Ramos (cell line): Measurements from ENCODE around the gene LRATD1.

Experiments
- in situ Hi-C: fragments of 300-500 bp; cut with MboI; formaldehyde crosslinking; loops from one replicate; pipeline ENCODE4 v1.14.3; 2022; ENCODE audit warnings: low sequenced_read_pairs; ENCODE audit not compliant: unreplicated experiment

LRATD1 gene

GRCh38 chr2:14633061-14633460 lies 544 bp downstream of the LRATD1 start:
- in situ Hi-C loops: no loop called here

DNA sequence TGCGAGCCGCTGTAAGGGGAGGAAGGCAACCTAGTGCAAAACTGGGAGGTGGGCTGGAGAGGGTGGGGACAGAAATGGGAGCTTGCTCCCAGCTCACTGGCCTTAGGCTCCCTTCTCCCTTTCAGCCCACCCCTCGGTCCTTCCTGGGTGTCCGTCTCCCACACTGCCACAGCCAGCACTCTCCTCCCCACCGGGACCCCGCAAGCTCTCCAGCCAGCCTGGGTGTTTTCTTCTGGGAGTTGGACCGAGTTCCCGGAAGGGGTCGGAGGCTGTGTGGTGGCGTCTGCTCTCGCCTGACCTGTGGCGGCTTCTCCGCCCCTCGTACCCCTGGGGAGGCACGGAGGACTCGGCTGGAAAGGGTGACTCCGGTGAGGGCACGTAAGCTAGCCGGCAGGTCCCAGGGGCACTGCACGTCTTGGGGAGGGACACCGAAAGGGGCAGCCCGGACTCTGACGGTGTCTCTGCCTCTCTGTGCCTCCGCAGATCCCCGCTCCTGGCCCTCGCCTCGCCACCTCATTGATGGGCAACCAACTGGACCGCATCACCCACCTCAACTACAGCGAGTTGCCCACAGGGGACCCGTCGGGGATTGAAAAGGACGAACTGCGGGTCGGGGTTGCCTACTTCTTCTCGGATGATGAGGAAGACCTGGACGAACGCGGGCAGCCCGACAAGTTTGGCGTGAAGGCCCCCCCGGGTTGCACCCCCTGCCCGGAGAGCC lies 1.1 kb downstream of the LRATD1 start:
- in situ Hi-C loops: no loop called here

GRCh38 chr2:14634182-14634488 lies 1.6 kb downstream of the LRATD1 start:
- in situ Hi-C loops: no loop called here

GRCh38 chr2:14634489-14635390 lies 2.2 kb downstream of the LRATD1 start:
- in situ Hi-C loops: no loop called here

GRCh38 chr2:14635391-14635871 lies 2.9 kb downstream of the LRATD1 start:
- in situ Hi-C loops: no loop called here

GRCh38 chr2:14638488-14638887 lies 6.0 kb downstream of the LRATD1 start:
- in situ Hi-C loops: no loop called here

- in situ Hi-C loops: no loop called here
These were observed 8.6 kb downstream of the LRATD1 start for GRCh38 chr2:14641116-14641515.

DNA sequence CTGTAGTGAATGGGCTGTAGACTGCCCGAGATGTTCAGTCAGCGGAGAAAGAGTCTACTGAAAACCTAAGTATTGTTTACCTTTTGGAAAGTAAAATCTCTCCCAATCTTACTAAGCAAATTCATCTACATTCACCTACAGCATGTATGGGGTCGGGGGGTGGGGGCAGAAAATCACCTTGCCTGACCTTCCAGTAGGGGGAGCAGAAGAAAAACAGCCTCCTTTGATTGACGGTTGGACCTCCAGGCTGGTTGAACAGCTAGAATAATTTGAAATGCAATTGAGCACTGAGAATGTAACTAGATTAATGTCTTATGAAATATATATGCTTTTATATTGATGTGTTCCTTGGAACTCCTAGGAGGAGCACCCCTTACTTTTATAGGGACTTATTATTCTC lies 10.0 kb downstream of the LRATD1 start:
- in situ Hi-C loops: no loop called here

- in situ Hi-C loops: no loop called here
These were observed 15.2 kb downstream of the LRATD1 start for GRCh38 chr2:14647714-14648113.

GRCh38 chr2:14650066-14650465 lies 17.5 kb downstream of the LRATD1 start:
- in situ Hi-C loops: no loop called here

GRCh38 chr2:14654835-14655282 lies 22.3 kb downstream of the LRATD1 start:
- in situ Hi-C loops: no loop called here

DNA sequence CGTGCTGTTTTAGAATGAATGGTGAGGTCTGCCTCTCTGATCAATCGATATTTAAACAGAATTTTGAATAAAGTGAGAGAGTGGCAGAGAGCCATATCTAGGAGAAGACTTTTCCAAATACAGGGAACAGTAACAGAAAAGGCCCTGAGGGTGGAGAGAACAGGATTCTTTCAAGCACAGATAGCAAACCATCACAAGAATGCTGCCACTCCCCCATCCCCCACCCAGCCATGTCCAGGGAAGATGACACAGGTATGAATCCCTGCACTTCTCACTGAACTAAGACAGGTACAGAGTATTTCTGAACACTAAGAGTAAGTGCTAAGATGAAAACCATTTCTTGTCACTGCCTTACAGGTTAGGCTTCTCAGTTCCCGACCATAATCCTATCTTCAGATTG lies 23.6 kb downstream of the LRATD1 start:
- in situ Hi-C loops: no loop called here

- in situ Hi-C loops: no loop called here
These were observed 28.6 kb downstream of the LRATD1 start for GRCh38 chr2:14661163-14661562.

- in situ Hi-C loops: no loop called here
These were observed 40.9 kb downstream of the LRATD1 start for GRCh38 chr2:14673351-14673875.

- in situ Hi-C loops: no loop called here
These were observed 43.0 kb downstream of the LRATD1 start for GRCh38 chr2:14675489-14675888.

DNA sequence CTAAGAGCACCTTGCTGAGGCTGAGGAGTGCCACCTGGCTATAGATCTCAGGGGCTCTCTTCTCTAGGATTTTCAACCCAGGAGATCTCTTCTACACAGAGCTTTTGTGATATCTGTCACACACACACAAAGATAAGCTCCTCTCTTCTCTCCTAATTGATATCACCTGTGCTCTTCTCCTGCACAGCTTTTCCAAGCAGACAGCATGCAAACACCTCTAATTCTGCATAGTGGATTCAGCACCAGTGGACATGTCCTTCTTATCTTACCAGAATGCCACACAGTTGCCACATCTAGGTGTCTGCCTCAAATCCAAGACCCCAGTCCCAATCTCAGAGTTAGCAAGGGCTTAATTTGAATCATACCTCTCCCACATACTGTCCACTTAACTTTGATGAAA lies 43.9 kb downstream of the LRATD1 start:
- in situ Hi-C loops: no loop called here

- in situ Hi-C loops: no loop called here
These were observed 44.5 kb downstream of the LRATD1 start for GRCh38 chr2:14677039-14677438.

DNA sequence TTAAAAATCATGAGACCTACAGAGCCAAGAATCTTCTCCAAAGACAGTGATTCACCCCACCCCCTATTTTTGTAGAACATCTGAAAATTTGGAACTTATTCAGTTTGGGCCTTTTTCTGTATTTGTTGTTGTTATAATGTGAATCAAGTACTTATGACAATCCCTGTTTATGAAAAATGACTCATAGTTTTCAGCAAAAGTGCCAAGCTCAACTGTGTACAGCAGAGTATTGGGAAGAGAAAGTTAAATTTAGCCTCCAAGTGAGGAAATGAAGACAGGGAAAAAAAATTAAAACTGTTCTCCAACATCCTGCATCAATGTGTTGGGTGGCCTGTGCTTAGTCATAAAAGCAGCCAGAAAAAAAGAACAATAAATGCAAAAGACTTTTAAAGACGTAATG lies 46.2 kb downstream of the LRATD1 start:
- in situ Hi-C loops: no loop called here

GRCh38 chr2:14681608-14682007 lies 49.1 kb downstream of the LRATD1 start:
- in situ Hi-C loops: no loop called here
